Measurements from ENCODE around the gene CNTLN. TPM values are rescaled to one million over a fixed set of nuclear protein-coding genes. Genes with fewer than 3 reads are reported as not detected.
"Not testable (repeated sequence)": the region's sequence is repeated elsewhere in the genome, so short reads cannot be mapped to it uniquely, and the experiment has no call there.

The CNTLN gene
- total RNA-seq, 1 donor from 2014 or later = 4.2 TPM

DNA sequence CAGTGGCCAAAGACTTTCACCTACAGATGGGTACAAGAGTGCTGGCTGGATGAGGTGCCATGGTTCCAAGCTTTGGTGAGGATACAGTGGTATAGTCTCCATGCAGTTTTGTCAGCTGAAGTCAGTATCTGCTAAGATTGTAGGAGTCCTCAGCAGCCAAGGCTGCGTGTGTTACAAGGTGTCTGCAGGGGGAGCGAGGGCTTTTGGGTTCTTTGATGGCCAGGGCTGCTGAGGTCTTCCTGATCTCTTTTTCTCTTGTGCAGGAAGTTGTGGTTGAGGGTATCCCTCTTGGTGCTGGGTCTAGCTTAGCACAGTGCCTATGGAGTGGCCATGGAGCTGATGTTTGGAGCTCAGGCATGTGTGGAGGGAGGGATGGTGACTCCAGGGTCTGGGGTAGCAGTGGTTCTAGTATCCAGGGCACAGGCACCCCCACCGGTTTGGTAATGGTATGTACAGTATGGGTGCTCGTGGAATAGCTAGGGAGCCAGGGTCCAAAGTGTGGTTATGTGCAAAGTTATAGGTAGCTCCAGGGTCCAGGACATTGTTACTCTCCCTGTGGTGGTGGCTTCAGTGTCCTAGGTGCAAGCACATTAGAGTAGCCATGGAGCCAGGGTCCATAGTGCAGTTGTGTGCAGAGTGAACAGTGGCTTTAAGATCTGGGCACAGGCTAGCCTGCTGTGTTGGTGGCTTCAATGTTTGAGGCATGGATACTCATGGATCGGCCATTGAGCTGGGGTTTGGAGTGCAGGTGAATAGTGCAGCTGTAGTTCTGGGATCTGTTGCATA lies 36.7 kb downstream of the CNTLN start:
- DNase-seq = no peak
- no peak for ATAC-seq

GRCh38 chr9:17177496-17177895 lies 42.7 kb downstream of the CNTLN start:
- intact Hi-C loops (cut with micrococcal nuclease); DNase-seq; ATAC-seq: not testable (repeated sequence)

More for the DNA sequence above, 36.7 kb downstream of the CNTLN start:
- intact Hi-C loops (cut with micrococcal nuclease) = no loop called here

DNA sequence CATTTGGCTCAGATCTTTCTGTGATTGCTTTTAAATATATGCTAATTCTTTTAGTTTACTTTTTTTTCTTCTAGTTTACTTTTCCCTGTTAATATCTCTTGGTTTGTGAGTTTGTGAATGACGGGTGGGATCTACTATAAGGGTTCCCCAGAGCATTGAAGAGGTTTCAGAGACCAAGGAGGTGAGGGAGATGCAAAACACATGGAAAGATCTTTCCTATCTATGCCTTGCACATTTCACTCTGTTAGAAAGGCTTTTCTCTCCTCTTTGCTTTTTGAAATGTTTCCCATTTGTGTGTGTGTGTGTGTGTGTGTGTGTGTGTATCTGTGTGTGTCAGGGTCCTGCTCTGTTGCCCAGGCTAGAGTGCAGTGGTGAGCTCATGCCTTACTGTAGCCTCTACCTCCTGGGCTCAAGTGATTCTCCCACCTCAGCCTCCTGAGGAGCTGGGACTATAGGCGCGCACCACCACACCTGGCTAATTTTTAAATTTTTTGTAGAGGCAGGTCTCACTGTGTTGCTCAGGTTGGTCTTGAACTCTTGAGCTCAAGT lies 50.7 kb downstream of the CNTLN start:
- ATAC-seq (no peak), DNase-seq (no peak)
- intact Hi-C loops (cut with micrococcal nuclease) = no loop called here

GRCh38 chr9:17191082-17191481 lies 56.2 kb downstream of the CNTLN start:
- no peak for DNase-seq
- intact Hi-C loops (cut with micrococcal nuclease) = no loop called here
- ATAC-seq = no peak

DNA sequence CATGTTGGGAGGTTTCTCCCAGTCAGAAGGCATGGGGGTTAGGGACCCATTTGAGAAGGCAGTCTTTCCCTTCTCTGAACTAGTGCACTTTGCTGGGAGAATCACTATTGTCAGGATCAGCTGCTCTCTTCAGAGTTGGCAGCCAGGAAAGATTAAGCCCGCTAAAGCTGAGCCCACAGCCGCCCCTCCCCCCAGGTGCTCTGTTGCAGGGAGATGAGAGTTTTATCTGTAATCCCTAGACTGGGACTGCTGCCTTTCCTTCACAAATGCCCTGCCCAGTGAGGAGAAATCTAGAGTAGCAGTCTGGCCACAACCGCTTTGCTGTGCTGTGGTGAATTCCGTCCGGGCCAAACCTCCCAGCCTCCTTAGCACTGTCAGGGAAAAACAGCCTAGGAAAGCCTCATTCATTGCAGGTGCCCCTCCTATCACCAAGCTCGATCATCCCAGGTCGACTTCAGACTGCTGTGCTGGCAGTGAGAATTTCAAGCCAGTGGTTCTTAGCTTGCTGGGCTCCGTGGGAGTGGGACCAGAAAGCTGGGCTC lies 69.8 kb downstream of the CNTLN start:
- no peak for DNase-seq
- intact Hi-C loops (cut with micrococcal nuclease) = no loop called here
- ATAC-seq = no peak

DNA sequence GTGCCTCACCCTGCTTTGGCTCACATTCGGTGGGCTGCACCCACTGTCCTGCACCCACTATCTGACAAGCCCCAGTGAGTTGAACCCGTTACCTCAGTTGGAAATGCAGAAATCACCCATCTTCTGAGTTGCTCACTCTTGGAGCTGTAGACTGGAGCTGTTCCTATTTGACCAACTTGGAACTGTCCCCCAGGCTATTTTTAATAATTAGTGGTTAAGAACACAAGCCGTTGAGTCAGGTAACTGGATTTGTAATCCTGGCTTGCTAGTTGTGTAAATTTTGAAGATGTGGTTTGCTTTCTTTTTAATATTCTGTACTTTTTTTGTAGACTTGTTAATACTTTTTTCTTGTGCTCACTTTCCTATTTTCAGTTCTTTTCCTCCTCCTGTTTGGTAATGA lies 81.2 kb downstream of the CNTLN start:
- DNase-seq = no peak
- ATAC-seq = no peak
- intact Hi-C loops (cut with micrococcal nuclease) = no loop called here

DNA sequence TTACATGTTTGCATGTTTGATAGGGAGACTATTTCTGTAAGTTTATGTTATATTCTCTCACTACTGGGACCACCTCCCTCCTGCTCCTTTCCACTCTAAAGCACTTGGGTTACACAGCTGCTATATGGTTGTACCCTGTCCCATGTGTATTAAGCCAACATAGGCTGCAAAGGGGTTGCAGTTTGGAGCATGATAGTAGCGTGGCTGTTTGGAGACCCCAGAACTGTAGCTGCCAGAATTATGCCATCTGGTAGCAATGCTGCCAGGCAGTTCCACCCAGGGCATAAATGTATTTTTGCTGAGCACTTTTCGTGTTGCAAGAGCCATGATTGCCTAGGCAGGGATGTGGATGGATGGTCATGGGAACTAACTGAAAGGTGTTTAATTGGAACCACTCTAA lies 81.8 kb downstream of the CNTLN start:
- no peak for ATAC-seq
- intact Hi-C loops (cut with micrococcal nuclease) = no loop called here

GRCh38 chr9:17217272-17217671 lies 82.4 kb downstream of the CNTLN start:
- DNase-seq (no peak), ATAC-seq (no peak)
- intact Hi-C loops (cut with micrococcal nuclease) = no loop called here

More for the DNA sequence above, 81.8 kb downstream of the CNTLN start:
- no peak for DNase-seq

GRCh38 chr9:17219261-17219660 lies 84.4 kb downstream of the CNTLN start:
- ATAC-seq (no peak), DNase-seq (no peak)
- intact Hi-C loops (cut with micrococcal nuclease) = no loop called here

GRCh38 chr9:17222932-17223331 lies 88.1 kb downstream of the CNTLN start:
- DNase-seq (no peak), ATAC-seq (no peak)
- intact Hi-C loops (cut with micrococcal nuclease) = no loop called here

GRCh38 chr9:17225407-17225806 lies 90.6 kb downstream of the CNTLN start:
- no peak for ATAC-seq
- intact Hi-C loops (cut with micrococcal nuclease) = no loop called here
- no peak for DNase-seq

DNA sequence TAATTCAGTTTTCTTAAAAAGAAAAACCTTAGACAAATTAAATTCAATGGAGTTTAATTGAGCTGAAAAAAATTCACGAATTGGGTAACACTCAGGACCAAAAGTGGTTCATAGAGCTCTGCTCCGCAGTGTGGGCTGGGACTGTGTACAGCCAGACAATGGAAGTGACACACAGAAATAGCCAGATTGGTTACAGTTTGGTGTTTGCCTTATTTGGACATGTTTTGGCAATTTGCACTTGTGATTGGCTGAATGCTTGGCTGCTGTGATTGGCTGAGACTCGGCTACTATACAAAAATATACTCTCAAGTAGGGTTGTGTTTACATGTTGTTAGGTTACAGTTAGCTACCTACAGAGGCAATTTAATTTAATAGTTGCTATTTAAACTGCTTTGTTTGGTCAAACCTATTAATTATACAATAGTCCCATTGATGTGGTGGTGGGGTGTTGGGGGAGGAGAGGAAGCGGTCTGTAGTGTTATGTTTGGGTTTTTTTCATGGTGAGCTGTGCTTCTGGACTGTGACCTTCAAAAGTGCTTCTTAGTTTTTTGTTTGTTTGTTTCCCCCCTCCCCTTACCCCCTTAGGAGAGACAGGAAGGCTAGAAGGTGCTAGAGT lies 95.2 kb downstream of the CNTLN start:
- intact Hi-C loops (cut with micrococcal nuclease) = no loop called here
- ATAC-seq (no peak), DNase-seq (no peak)

DNA sequence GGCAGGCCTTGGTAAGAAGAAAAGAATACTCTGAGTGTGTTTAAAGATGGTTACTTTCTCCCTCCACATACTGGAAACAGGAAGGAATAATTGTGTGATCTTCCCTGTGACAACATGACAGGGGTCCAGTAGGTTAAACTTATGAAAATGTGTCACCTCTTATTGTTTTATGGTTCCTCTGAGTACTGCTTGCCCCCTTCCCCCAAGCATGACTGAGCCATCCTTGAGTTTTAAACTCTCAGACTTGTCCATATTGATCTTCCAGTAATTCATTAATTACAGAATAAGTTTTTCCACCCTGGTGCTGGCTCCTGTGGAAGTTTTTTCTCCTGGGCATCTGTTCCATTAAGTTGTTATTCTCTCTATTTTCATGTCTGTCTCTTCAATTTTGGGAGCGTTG lies 95.8 kb downstream of the CNTLN start:
- DNase-seq = no peak
- intact Hi-C loops (cut with micrococcal nuclease) = no loop called here
- no peak for ATAC-seq

DNA sequence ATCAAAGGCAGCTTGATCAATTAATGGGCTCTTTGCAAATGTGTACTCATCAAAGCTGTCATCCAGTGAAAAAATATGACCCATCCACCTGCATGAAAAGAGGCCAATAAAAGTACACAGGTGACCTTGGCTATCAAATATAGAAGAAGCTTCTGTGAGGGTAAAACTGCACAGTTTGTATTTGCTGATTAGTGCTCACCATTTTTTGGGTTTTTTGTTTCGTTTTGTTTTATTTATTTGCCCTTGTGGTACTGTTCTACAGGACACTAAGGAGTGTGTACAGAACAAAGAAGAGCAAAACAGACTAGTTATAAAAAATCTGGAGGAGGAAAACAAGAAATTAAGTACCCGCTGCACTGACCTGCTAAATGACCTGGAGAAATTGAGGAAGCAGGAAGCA lies 101.3 kb downstream of the CNTLN start:
- DNase-seq (no peak), ATAC-seq (no peak)
- intact Hi-C loops (cut with micrococcal nuclease) = no loop called here

GRCh38 chr9:17246770-17247169 lies 111.9 kb downstream of the CNTLN start:
- no peak for ATAC-seq
- intact Hi-C loops (cut with micrococcal nuclease) = no loop called here

DNA sequence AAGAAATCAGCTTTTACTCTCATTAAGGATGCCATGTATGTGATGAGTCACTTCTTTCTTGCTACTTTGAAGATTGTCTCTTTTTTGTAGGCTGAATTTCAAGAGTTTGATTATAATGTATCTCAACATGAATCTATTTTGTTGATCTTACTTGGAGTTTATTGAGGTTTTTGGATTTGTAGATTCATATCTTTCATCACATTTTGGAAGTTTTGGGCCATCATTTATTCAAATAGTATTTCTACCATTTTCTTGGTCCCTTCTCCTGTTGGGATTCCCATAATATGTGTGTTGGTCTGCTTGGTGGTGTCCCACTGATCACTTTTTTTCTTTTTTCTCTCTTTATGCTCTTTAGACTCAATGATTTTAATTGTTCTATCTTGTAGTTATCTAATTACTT lies 116.3 kb downstream of the CNTLN start:
- intact Hi-C loops (cut with micrococcal nuclease) = no loop called here
- no peak for ATAC-seq
- no peak for DNase-seq

More at GRCh38 chr9:17246770-17247169, 111.9 kb downstream of the CNTLN start:
- no peak for DNase-seq

GRCh38 chr9:17268531-17269188 lies 133.8 kb downstream of the CNTLN start:
- DNase-seq; intact Hi-C loops (cut with micrococcal nuclease); ATAC-seq: not testable (repeated sequence)

GRCh38 chr9:17269799-17270198 lies 135.0 kb downstream of the CNTLN start:
- no peak for ATAC-seq
- intact Hi-C loops (cut with micrococcal nuclease) = no loop called here
- DNase-seq = no peak

- ATAC-seq (no peak), DNase-seq (no peak)
- intact Hi-C loops (cut with micrococcal nuclease) = no loop called here
Measured at GRCh38 chr9:17272536-17272935, 137.7 kb downstream of the CNTLN start.
